ENCODE measurements around the gene PWWP2B.

The PWWP2B gene

DNA sequence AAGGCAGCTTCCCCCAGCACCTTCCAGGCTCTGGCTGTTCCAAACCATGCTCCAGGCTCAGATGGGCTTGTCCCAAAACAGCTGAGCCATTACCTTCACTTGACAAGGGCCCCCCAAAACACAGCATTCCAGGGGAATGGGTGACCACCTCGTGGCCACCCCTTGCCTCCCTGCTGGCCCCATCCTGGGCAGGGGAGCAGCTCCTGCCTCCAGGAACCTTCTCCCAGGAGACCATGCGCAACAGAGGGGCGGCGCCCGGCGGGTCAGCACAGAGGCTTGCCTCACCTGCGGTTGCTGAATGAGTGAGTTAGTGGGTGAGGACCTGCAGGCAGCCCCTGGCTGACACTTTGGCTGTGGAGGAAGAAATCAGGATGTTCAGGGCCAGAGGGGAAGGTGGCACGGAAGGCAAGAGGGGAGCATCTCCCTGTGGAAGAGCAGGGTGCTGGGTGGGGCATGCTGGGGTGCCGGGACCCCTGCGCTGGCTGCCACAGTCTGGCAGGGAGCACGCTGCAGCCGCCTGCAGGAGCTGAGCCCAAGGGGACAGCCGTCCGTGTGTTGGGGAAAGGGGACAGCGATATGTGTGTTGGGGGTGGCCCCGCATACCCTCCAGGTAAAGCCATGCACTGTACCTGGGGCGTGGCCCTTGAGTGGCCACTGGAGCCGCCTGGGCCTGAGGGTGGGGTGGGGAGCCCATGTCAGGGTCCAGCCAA lies 54.7 kb downstream of the PWWP2B start:
- H3K36me3 ChIP-seq = no peaks in the 10 kb centered on the region
- H3K4me1 ChIP-seq (ENCODE audit: control insufficient read depth in 1 of 2, insufficient read depth in 1 of 2, low read depth in 1 of 2, low read length in 1 of 2) = peaks cover 42 to 46% of the 10 kb centered on the region in 2 experiments
- H3K27me3 ChIP-seq = no peaks in the 10 kb centered on the region
- H3K27ac ChIP-seq = peak overlapping the region; percentile 7
- H3K4me3 ChIP-seq (ENCODE audit: low read depth in 1 of 2, low read length in 1 of 2) = no peak overlapping the region
- TF ChIP-seq, protein P1, sequence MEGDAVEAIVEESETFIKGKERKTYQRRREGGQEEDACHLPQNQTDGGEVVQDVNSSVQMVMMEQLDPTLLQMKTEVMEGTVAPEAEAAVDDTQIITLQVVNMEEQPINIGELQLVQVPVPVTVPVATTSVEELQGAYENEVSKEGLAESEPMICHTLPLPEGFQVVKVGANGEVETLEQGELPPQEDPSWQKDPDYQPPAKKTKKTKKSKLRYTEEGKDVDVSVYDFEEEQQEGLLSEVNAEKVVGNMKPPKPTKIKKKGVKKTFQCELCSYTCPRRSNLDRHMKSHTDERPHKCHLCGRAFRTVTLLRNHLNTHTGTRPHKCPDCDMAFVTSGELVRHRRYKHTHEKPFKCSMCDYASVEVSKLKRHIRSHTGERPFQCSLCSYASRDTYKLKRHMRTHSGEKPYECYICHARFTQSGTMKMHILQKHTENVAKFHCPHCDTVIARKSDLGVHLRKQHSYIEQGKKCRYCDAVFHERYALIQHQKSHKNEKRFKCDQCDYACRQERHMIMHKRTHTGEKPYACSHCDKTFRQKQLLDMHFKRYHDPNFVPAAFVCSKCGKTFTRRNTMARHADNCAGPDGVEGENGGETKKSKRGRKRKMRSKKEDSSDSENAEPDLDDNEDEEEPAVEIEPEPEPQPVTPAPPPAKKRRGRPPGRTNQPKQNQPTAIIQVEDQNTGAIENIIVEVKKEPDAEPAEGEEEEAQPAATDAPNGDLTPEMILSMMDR (IDR thresholded peaks at IDR 0.05) = no peak
- no peaks in the 10 kb centered on the region for H3K9me3 ChIP-seq

DNA sequence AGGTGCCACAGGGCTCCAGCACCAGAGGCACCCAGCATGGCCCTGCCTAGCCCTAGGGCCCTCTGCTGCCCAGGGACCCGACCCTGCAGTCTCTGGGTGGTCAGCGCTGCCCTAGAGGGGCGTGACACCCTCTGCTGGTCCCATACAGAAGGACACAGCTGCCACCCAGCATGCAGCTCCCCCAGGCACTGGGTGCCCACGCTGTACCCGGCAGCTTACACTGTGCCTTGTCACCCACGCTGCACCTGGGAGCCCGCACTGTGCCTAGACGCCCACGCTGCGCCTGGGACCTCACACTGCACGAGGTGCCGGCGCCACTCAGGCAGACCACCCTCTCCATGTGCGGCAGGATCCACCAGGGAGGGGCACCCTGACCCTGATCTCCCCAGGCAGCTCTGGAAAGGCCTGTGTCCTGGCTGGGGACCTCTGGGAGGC lies 55.2 kb downstream of the PWWP2B start:
- peak overlapping the region in 1 of 2 experiments; percentile 49 for H3K4me3 ChIP-seq (ENCODE audit: low read depth in 1 of 2, low read length in 1 of 2)
- H3K36me3 ChIP-seq = no peaks in the 10 kb centered on the region
- TF ChIP-seq, protein P1 (IDR thresholded peaks at IDR 0.05) = no peak
- no peaks in the 10 kb centered on the region for H3K9me3 ChIP-seq
- H3K4me1 ChIP-seq (ENCODE audit: control insufficient read depth in 1 of 2, insufficient read depth in 1 of 2, low read depth in 1 of 2, low read length in 1 of 2) = peaks cover 36 to 41% of the 10 kb centered on the region in 2 experiments
- H3K27ac ChIP-seq = peak overlapping the region; percentile 23
- no peaks in the 10 kb centered on the region for H3K27me3 ChIP-seq

GRCh38 chr10:132452651-132453469 lies 55.9 kb downstream of the PWWP2B start:
- H3K36me3 ChIP-seq = no peaks in the 10 kb centered on the region
- TF ChIP-seq, protein P1 (IDR thresholded peaks at IDR 0.05) = peak; percentile 97
- H3K27me3 ChIP-seq = no peaks in the 10 kb centered on the region
- H3K27ac ChIP-seq = peak overlapping the region; percentile 37
- peaks cover 30 to 34% of the 10 kb centered on the region in 2 experiments for H3K4me1 ChIP-seq (ENCODE audit: control insufficient read depth in 1 of 2, insufficient read depth in 1 of 2, low read depth in 1 of 2, low read length in 1 of 2)
- H3K9me3 ChIP-seq = no peaks in the 10 kb centered on the region
- peak overlapping the region; percentile 31 to 49 for H3K4me3 ChIP-seq (ENCODE audit: low read depth in 1 of 2, low read length in 1 of 2)

DNA sequence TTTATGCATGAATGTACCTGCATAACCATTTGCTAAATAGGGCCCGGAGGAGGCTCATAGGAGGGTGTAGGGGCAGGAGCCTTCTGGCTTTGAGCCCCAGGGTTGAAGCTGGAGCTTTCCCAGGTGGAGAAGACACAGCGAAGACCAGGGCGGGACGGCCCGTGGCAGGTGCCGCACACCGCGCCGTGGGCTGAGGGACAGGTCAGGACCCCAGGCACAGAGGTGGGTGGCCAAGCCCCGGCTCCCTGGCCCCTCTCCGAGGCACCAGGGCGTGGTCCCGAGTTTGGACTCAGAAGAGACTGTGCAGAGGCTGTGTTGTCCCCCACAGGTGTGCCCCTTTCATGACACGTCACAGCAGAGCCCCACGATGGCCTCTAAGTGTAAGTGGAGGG lies 56.5 kb downstream of the PWWP2B start:
- peaks cover 26 to 30% of the 10 kb centered on the region in 2 experiments for H3K4me1 ChIP-seq (ENCODE audit: control insufficient read depth in 1 of 2, insufficient read depth in 1 of 2, low read depth in 1 of 2, low read length in 1 of 2)
- H3K27ac ChIP-seq = no peak overlapping the region
- H3K4me3 ChIP-seq (ENCODE audit: low read depth in 1 of 2, low read length in 1 of 2) = peak overlapping the region; percentile 31 to 49
- no peaks in the 10 kb centered on the region for H3K9me3 ChIP-seq
- H3K36me3 ChIP-seq = no peaks in the 10 kb centered on the region
- no peaks in the 10 kb centered on the region for H3K27me3 ChIP-seq
- TF ChIP-seq, protein P1 (IDR thresholded peaks at IDR 0.05) = no peak

DNA sequence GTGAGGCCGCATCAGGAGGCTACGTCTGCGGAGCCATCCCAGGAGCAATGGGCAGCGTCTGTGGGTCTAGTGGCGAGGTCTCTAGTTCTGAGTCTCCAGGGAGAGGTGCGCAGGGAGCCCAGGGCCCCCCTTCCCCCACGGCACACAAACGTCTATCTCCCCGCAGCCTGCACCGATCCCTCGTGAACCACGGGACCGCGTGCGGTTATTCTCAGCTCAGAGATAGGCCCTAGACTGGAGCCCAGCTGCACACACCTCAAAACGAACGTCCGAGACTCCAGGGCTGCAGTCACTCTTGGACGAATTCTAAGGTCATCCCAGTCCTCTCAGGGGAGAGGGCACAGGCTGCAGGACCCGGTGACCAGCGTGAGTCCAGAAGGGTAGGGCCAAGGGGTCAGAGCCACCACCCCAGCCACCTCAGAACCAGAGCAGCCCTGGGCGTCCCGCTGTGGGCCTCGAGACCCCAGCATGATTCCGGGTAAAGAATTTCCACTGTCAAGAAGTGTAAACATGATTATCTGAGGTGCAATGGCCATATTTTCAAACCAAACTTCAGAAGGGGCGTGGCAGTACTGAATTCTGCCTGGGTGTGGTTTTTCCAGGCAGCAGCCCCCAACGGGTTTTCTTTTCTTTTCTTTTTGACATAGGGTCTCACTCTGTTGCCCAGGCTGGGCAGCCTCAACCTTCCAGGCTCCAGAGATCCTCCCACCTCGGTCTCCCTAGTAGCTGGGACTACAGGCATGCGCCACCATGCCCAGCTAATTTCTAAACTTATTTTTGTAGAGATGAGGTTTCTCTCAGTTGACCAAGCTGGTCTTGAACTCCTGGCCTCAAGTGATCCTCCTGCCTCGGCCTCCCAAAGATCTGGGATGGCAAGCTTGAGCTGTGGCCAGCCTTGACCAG lies 57.5 kb downstream of the PWWP2B start:
- peaks cover 26 to 28% of the 10 kb centered on the region in 2 experiments for H3K4me1 ChIP-seq (ENCODE audit: control insufficient read depth in 1 of 2, insufficient read depth in 1 of 2, low read depth in 1 of 2, low read length in 1 of 2)
- no peak overlapping the region for H3K27ac ChIP-seq
- H3K4me3 ChIP-seq (ENCODE audit: low read depth in 1 of 2, low read length in 1 of 2) = no peak overlapping the region
- H3K36me3 ChIP-seq = no peaks in the 10 kb centered on the region
- no peaks in the 10 kb centered on the region for H3K9me3 ChIP-seq
- TF ChIP-seq, protein P1 (IDR thresholded peaks at IDR 0.05) = no peak
- no peaks in the 10 kb centered on the region for H3K27me3 ChIP-seq

Measured in neutrophil (primary cell).